ENCODE measurements around the gene PHACTR4. TPM values are rescaled to one million over a fixed set of nuclear protein-coding genes. Genes with fewer than 3 reads are reported as not detected.
A peak's percentile ranks its signal among the peaks of the same experiment; 100 is the strongest.

The PHACTR4 gene
- total and polyA plus RNA-seq, 2 of the 13 experiments (the other 11 are each of a cell fraction or from before 2014, with no cell fraction given): 13.9 to 17.1 TPM

GRCh38 chr1:28328228-28328648, 41.3 kb upstream of the PHACTR4 start (continued):
- TF ChIP-seq IRF2 (CRISPR knock-in tag; IDR thresholded peaks at IDR 0.05): no peak
- TF ChIP-seq HOXA7 (CRISPR knock-in tag; IDR thresholded peaks at IDR 0.05): no peak
- TF ChIP-seq HOXA3 (CRISPR knock-in tag; IDR thresholded peaks at IDR 0.05): no peak
- peak; percentile 72; the same call in 1 of the 2 replicates for TF ChIP-seq ADNP (CRISPR knock-in tag; IDR thresholded peaks at IDR 0.05)
- TF ChIP-seq ZNF230 (CRISPR knock-in tag; IDR thresholded peaks at IDR 0.05): 0 out of 2 replicates have a peak, but pooled peaks have one; percentile 25

- POLR2A ChIA-PET: interaction anchor here (0.7 to 3.9 kb wide), 30 partner anchors 11 to 557 kb away, joined by 3 to 38 read pairs (median 6); partner anchors contain the start of genes ATP5IF1, EYA3, PHACTR4 and PPP1R8
- Histone ChIP-seq H3K4me1 (ENCODE audit: insufficient read depth, low read length) (peaks cover 32% of the 10 kb centered on the region), H3K36me3 (replicated peaks in 1 of 2; ENCODE audit: control insufficient read depth in 1 of 2, insufficient read depth in 2 of 2, low read length in 2 of 2) (peaks cover 4 to 32% of the 10 kb centered on the region in 2 experiments; a peak in 4 of 5 replicates), H3K27me3 (ENCODE audit: control insufficient read depth in 1 of 2, insufficient read depth in 2 of 2, low read length in 2 of 2) (no peaks in the 10 kb centered on the region), H3K4me2 (ENCODE audit: low read depth, low read length) (peak overlapping the region; percentile 86), H3K4me3 (replicated peaks in 1 of 3; ENCODE audit: insufficient read depth in 1 of 3, low read depth in 2 of 3, low read length in 3 of 3) (peak overlapping the region; percentile 61 to 90 (median 80)), H3K27ac (ENCODE audit: extremely low read length, insufficient read depth, low read length) (peak overlapping the region; percentile 90), H3K9ac (ENCODE audit: insufficient read depth, low read depth, low read length) (peak overlapping the region; percentile 89), H3K79me2 (ENCODE audit: insufficient read depth, low read length) (peaks cover 6% of the 10 kb centered on the region), H2AFZ (ENCODE audit: low read length) (no peak overlapping the region), H4K20me1 (ENCODE audit: insufficient read depth, low read length) (no peaks in the 10 kb centered on the region), H3K9me3 (ENCODE audit: low read length) (no peaks in the 10 kb centered on the region)
- no peak for FAIRE-seq
- intact Hi-C loops (cut with micrococcal nuclease; ENCODE audit: unreplicated experiment): loop anchor here (10.0 kb wide), 1 partner anchor 65 kb away; no protein-coding TSS in a partner anchor
- TSS peak; percentile 89 for BruUV-seq (replicated peaks)
- peak; percentile 21 for DNase-seq (ENCODE audit: low spot score)
- in situ Hi-C loops (cut with HindIII; ENCODE audit: extremely low pct_ligation_motif_present, low pct_unique_long_range_greater_than_20kb): no loop called here
- CTCF ChIA-PET (ENCODE audit: low intra/inter-chr PET ratio, low total read pairs): no interaction called here
- peak; percentile 75 for ATAC-seq
- WGBS (ENCODE audit: low lambda C conversion rate): 42% methylated on average over 29 of the region's 29 CpGs
- 0 out of 2 replicates have a peak, but pooled peaks have one; percentile 35 for TF ChIP-seq SALL2 (CRISPR knock-in tag; IDR thresholded peaks at IDR 0.05)
- TF ChIP-seq NR0B2 (CRISPR knock-in tag; IDR thresholded peaks at IDR 0.05): 0 out of 2 replicates have a peak, but pooled peaks have one; percentile 9
- peak; percentile 14; the same call in 1 of the 2 replicates for TF ChIP-seq KAT7 (CRISPR knock-in tag; IDR thresholded peaks at IDR 0.05; ENCODE audit: borderline replicate concordance)
- no peak for TF ChIP-seq AFF4 (CRISPR knock-in tag; IDR thresholded peaks at IDR 0.05)
- peak; percentile 6; the same call in 1 of the 2 replicates for TF ChIP-seq ZNF362 (CRISPR knock-in tag; IDR thresholded peaks at IDR 0.05; ENCODE audit: borderline replicate concordance)
- peak; percentile 2; the same call in 1 of the 2 replicates for TF ChIP-seq ZNF770 (CRISPR knock-in tag; IDR thresholded peaks at IDR 0.05)
- TF ChIP-seq ZNF546 (CRISPR knock-in tag; conservative IDR thresholded peaks at IDR 0.05): 0 out of 2 replicates have a peak, but pooled peaks have one; percentile 52
- TF ChIP-seq ZNF460 (CRISPR knock-in tag; IDR thresholded peaks at IDR 0.05; ENCODE audit: borderline replicate concordance): peak; percentile 48; the same call in 1 of the 2 replicates
These were observed 40.0 kb upstream of the PHACTR4 start for GRCh38 chr1:28329395-28330153.
